ENCODE measurements around the gene SENP2.
A peak's percentile ranks its signal among the peaks of the same experiment; 100 is the strongest.
"Not testable (repeated sequence)": the region's sequence is repeated elsewhere in the genome, so short reads cannot be mapped to it uniquely, and the experiment has no call there.

SENP2 gene

DNA sequence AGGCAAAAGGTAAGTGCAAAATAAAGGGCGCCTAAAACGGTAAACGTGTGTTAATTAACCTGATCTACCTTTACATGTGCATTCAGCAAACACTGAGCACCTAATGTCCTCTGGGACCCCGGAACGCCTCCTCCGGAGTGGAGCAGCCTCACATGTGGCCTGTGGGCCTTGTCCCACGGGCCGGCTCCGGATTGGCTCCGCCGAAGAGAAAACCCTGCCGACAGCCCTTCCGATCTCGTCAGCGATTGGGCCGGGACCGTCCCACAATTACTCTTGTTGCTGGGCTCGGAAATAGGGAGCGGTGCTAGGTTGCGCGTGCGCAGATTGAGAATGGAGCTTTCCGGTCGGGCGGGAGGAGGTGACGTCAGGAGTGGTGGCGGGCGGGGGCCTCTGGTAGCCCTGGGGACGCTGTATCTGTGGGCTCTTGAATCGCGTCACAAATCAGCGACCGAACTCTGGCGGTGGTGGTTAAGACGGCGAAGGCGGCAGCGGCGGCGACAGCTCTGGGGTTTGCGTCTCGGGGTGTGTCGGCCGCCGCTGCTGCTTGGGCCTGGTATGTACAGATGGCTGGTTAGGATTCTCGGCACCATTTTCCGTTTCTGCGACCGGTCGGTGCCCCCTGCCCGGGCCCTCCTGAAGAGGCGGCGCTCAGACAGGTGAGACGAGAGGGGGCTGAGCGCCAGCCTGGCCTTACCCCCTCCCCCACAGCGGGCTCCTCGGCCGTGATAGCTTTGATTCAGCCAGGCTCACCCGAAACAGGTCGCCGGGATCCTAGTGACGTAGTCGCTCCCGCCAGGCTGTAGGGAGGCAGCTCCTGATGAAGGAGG is at the start of gene SENP2:
SENP2 (plus strand) TSS at position 437 of the 827 bp plus-strand sequence; CDS start at position 556, 119 bp downstream.
- ATAC-seq, result peak; percentile 98

GRCh38 chr3:185537369-185537970 is 48.6 kb upstream of the SENP2 start:
- H3K4me3 Mint-ChIP-seq, result peak overlapping the region; percentile 11

More for the DNA sequence above, at the start of gene SENP2:
- H3K4me1 Mint-ChIP-seq, result peaks cover 46% of the 10 kb centered on the region
- H3K4me3 Mint-ChIP-seq, result peak within 1 kb of the TSS; percentile 84
- H3K9me3 Mint-ChIP-seq, result no peaks in the 10 kb centered on the region
- peak; percentile 97 to 100 for DNase-seq (ENCODE audit: low spot score in 2 of 2)
- peak within 1 kb of the TSS; percentile 97 for H3K27ac Mint-ChIP-seq
- H3K36me3 Mint-ChIP-seq, result peaks cover 45% of the 10 kb centered on the region

GRCh38 chr3:185539934-185540333 is 46.2 kb upstream of the SENP2 start:
- peaks cover 7% of the 10 kb centered on the region for H3K4me1 Mint-ChIP-seq
- no peak overlapping the region for H3K27ac Mint-ChIP-seq
- DNase-seq (ENCODE audit: low spot score in 2 of 2) (no peak), ATAC-seq (no peak)
- H3K9me3 Mint-ChIP-seq, result no peaks in the 10 kb centered on the region
- H3K4me3 Mint-ChIP-seq, result no peak overlapping the region
- no peaks in the 10 kb centered on the region for H3K36me3 Mint-ChIP-seq

More at GRCh38 chr3:185537369-185537970, 48.6 kb upstream of the SENP2 start:
- no peaks in the 10 kb centered on the region for H3K36me3 Mint-ChIP-seq
- peak in 1 of 2 donors; percentile 68 for DNase-seq (ENCODE audit: low spot score in 2 of 2)
- peak; percentile 98 for ATAC-seq
- H3K9me3 Mint-ChIP-seq, result no peaks in the 10 kb centered on the region
- peaks cover 7% of the 10 kb centered on the region for H3K4me1 Mint-ChIP-seq
- peak overlapping the region; percentile 24 for H3K27ac Mint-ChIP-seq

DNA sequence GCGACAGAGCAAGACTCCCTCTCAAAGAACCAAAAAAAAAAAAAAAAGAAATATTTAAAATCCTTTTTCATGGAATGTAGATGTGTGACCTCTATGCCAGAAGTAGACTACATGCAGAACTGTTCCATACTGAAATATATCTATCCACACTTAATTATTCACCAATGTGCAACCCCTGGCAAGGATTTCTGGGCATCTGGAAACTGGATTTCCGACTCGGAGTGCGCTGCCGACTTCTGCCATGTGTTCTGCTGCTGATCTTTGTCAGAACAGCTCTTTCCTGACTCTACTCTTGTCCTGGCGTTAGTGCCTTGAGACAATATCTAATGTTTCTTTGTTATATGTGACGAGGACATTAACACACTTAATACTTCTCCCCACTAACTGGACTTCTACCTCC is 45.4 kb upstream of the SENP2 start:
- H3K27ac Mint-ChIP-seq, result no peak overlapping the region
- ATAC-seq (no peak), DNase-seq (ENCODE audit: low spot score in 2 of 2) (no peak)
- no peaks in the 10 kb centered on the region for H3K36me3 Mint-ChIP-seq
- H3K4me1 Mint-ChIP-seq, result peaks cover 7% of the 10 kb centered on the region
- H3K4me3 Mint-ChIP-seq, result no peak overlapping the region
- no peaks in the 10 kb centered on the region for H3K9me3 Mint-ChIP-seq

- H3K27ac Mint-ChIP-seq, result no peak overlapping the region
These were observed 37.0 kb upstream of the SENP2 start for GRCh38 chr3:185549122-185549521.

GRCh38 chr3:185549651-185550111 is 36.4 kb upstream of the SENP2 start:
- no peak overlapping the region for H3K4me3 Mint-ChIP-seq
- H3K4me1 Mint-ChIP-seq, result peaks cover 10% of the 10 kb centered on the region
- no peaks in the 10 kb centered on the region for H3K36me3 Mint-ChIP-seq
- no peak for DNase-seq (ENCODE audit: low spot score in 2 of 2)
- no peak overlapping the region for H3K27ac Mint-ChIP-seq
- ATAC-seq, result no peak
- H3K9me3 Mint-ChIP-seq, result no peaks in the 10 kb centered on the region

More at GRCh38 chr3:185549122-185549521, 37.0 kb upstream of the SENP2 start:
- no peak overlapping the region for H3K4me3 Mint-ChIP-seq
- H3K9me3 Mint-ChIP-seq, result no peaks in the 10 kb centered on the region
- DNase-seq (ENCODE audit: low spot score in 2 of 2) (no peak), ATAC-seq (no peak)
- no peaks in the 10 kb centered on the region for H3K36me3 Mint-ChIP-seq
- peaks cover 10% of the 10 kb centered on the region for H3K4me1 Mint-ChIP-seq

GRCh38 chr3:185552358-185552877 is 33.7 kb upstream of the SENP2 start, which contains the start of gene LIPH:
Gene LIPH, minus strand, starts transcription at chr3:185552588. Its CDS starts 117 bp downstream, at chr3:185552471.
- peak within 1 kb of the TSS; percentile 16 for H3K4me3 Mint-ChIP-seq
- ATAC-seq, result peak; percentile 94
- no peak within 1 kb of the TSS for H3K27ac Mint-ChIP-seq

DNA sequence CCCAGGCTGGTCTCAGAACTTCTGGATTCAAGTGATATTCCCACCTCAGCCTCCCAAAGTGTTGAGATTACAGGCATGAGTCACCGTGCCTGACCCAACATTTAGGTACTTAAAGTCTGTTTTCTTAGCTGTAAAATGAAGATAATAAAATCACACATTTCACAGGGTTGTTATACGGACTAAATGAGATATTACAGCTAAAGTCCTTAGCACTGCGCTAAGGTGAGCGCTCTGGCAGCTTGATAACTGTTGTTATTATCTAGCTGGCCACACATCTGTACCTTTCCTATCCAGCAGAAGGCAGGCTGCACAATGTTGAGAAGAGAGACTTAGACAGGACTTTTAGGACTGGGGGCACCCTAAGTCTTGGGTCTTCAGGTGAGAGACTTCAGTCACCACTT is 31.0 kb upstream of the SENP2 start:
- Mint-ChIP-seq H3K4me1 (peaks cover 19% of the 10 kb centered on the region), H3K36me3 (no peaks in the 10 kb centered on the region), H3K9me3 (no peaks in the 10 kb centered on the region), H3K4me3 (no peak overlapping the region), H3K27ac (no peak overlapping the region)
- DNase-seq (ENCODE audit: low spot score in 2 of 2) (no peak), ATAC-seq (no peak)

More at GRCh38 chr3:185552358-185552877, 33.7 kb upstream of the SENP2 start, which contains the start of gene LIPH:
- Mint-ChIP-seq H3K36me3 (no peaks in the 10 kb centered on the region), H3K4me1 (peaks cover 10% of the 10 kb centered on the region), H3K9me3 (no peaks in the 10 kb centered on the region)
- no peak for DNase-seq (ENCODE audit: low spot score in 2 of 2)

DNA sequence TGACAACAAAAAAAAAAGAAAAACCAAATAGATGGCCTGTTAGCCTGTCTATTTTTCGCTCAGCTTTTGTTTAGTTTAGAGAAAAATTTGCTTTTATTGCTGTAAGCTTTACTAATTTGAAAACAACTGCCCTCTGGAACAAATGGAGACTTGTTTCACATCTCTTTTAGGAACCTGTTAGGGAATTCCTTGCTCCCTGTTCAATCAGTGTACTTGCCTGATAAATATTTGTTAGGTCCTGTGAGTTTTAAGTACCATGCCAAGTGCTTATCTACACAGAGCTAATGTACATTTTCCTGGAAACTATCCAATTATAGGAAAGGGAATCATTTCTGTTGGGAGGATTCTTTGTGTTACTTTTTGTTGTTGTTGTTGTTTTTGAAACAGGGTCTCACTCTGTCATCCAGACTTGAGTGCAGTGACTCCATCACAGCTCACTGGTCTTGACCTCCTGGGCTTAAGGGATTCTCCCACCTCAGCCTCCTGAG is 30.2 kb upstream of the SENP2 start:
- Mint-ChIP-seq H3K4me3 (no peak overlapping the region), H3K4me1 (peaks cover 19% of the 10 kb centered on the region), H3K27ac (no peak overlapping the region), H3K36me3 (no peaks in the 10 kb centered on the region), H3K9me3 (no peaks in the 10 kb centered on the region)
- ATAC-seq (no peak), DNase-seq (ENCODE audit: low spot score in 2 of 2) (no peak)

DNA sequence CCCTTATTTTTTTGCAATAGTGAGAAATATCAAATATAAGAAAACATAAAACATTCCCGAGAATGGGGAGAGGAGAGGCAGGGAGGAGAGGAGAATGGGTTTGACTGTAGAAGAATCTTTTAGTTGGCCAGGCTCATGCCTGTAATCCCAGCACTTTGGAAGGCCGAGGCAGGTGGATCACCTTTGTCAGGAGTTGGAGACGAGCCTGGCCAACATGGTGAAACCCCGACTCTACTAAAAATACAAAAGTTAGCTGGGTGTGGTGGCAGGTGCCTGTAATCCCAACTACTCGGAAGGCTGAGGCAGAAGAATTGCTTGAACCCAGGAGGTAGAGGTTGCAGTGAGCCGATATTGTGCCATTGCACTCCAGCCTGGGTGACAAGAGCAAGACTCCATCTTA is 29.5 kb upstream of the SENP2 start:
- H3K4me1 Mint-ChIP-seq, result peaks cover 19% of the 10 kb centered on the region
- not testable (repeated sequence) for H3K36me3 Mint-ChIP-seq; H3K4me3 Mint-ChIP-seq; ATAC-seq; H3K9me3 Mint-ChIP-seq; DNase-seq (ENCODE audit: low spot score in 2 of 2); H3K27ac Mint-ChIP-seq

DNA sequence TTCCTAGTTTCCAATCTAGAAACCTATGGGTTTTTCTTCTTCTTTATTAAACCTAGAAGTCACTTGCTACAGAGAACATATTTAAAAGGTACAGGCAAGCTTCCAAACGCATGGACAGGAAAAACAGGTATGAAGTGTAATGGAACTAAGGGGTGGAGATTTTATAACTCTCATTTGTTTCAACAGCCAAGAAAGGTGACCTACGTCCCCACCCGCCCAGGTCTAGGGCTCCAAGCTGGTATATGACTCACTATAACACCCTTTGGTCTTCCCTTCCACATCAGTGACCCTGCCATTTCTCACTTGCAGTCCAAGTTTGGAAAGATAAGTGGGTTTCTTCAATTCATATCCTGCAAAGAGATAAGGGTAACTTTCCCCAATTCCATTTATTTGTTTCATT is 27.7 kb upstream of the SENP2 start:
- Mint-ChIP-seq H3K4me3 (peak overlapping the region; percentile 71), H3K4me1 (peaks cover 10% of the 10 kb centered on the region), H3K36me3 (no peaks in the 10 kb centered on the region), H3K9me3 (no peaks in the 10 kb centered on the region), H3K27ac (no peak overlapping the region)
- DNase-seq (ENCODE audit: low spot score in 2 of 2) (no peak), ATAC-seq (no peak)

GRCh38 chr3:185559706-185560090 is 26.4 kb upstream of the SENP2 start:
- DNase-seq (ENCODE audit: low spot score in 2 of 2), result no peak
- H3K36me3 Mint-ChIP-seq, result no peaks in the 10 kb centered on the region
- H3K9me3 Mint-ChIP-seq, result no peaks in the 10 kb centered on the region
- no peak for ATAC-seq
- H3K27ac Mint-ChIP-seq, result no peak overlapping the region
- H3K4me3 Mint-ChIP-seq, result peak overlapping the region; percentile 71
- peaks cover 10% of the 10 kb centered on the region for H3K4me1 Mint-ChIP-seq

- no peaks in the 10 kb centered on the region for H3K36me3 Mint-ChIP-seq
- H3K27ac Mint-ChIP-seq, result no peak overlapping the region
- DNase-seq (ENCODE audit: low spot score in 2 of 2) (no peak), ATAC-seq (no peak)
- no peaks in the 10 kb centered on the region for H3K9me3 Mint-ChIP-seq
- H3K4me3 Mint-ChIP-seq, result no peak overlapping the region
- peaks cover 10% of the 10 kb centered on the region for H3K4me1 Mint-ChIP-seq
These were observed 25.4 kb upstream of the SENP2 start for GRCh38 chr3:185560676-185561075.

DNA sequence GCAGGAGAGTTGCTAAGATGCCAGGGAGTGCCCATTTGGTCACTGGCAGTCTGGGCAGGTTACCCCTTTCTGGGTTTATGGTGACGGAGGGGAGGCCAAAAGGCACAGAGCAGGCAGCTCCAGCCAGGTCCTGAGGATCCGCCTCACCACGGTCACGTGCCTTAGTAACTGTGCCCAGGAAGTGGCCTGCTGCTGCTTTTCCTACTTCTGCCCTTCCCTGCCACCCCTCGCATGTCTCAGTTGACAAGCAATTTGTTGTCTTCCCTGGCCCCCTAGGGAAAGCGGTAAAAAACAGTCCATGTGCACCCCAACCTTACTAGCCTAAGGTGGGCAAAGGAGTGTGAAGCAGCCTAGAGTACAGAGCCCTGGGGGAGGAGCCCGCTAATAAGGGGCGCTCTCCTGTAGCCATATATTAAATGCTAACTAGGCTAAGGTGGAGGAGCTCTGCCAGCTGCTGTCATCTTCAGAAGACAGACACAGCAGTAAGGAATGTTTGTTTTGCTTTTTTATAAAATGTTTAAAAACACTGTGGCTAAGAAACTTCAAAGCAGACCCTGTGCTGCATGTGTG is 24.6 kb upstream of the SENP2 start:
- H3K9me3 Mint-ChIP-seq, result no peaks in the 10 kb centered on the region
- H3K36me3 Mint-ChIP-seq, result no peaks in the 10 kb centered on the region
- no peak for ATAC-seq
- H3K27ac Mint-ChIP-seq, result no peak overlapping the region
- peaks cover 10% of the 10 kb centered on the region for H3K4me1 Mint-ChIP-seq
- DNase-seq (ENCODE audit: low spot score in 2 of 2), result no peak
- H3K4me3 Mint-ChIP-seq, result no peak overlapping the region

DNA sequence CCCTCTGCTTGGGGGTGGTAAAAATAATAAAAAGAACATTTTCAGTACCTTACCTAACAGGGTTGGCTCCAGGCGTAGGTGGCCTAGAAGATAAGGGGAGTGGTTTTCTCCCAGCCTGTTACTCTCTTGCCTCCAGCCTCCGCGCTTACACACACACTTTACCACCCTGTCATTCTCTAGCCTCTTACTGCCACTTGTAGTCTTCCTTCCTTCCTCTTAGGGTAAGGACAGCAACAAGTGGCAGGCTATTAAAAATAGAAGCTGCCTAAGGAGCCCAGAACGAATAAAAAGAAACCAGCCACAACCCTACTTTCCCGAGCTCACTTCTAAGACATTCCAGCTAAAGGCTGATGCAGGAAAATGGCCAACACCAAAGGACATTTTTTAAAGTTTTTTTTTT is 24.1 kb upstream of the SENP2 start:
- Mint-ChIP-seq H3K9me3 (no peaks in the 10 kb centered on the region), H3K4me3 (no peak overlapping the region), H3K4me1 (peaks cover 10% of the 10 kb centered on the region), H3K36me3 (no peaks in the 10 kb centered on the region), H3K27ac (no peak overlapping the region)
- DNase-seq (ENCODE audit: low spot score in 2 of 2) (no peak), ATAC-seq (no peak)

Measured in stimulated activated effector memory CD8-positive, alpha-beta T cell treated with anti-CD3 and anti-CD28 coated beads, Interleukin-12 subunit alpha, Interleukin-12 subunit beta, amount 100 ng/mL, for 72 hours (primary cell).